ENCODE measurements around the gene PROM2. TPM values are rescaled to one million over a fixed set of nuclear protein-coding genes. Genes with fewer than 3 reads are reported as not detected.

The PROM2 gene
- total RNA-seq, 3 donors from 2014 or later = 24.4 to 44.0 (median 35.8) TPM

DNA sequence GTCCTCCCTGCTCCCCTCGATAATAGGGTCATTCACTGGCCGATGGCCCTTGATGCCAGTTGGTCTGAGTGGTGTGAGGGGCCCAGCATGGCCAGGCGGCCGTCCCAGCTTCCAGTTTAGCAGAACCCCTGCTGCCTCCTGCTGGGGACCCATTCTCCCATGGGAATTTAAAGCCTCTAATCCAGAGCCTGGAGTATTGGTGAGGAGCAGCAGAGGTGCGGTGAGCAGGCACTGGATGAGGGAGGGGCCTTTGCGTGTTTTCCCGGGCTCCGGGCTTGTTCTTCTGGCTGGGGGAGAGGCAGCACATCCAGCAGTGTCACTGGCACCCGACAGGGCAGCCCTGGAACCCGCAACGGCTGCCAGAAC lies 40.3 kb downstream of the PROM2 start:
- Histone ChIP-seq H3K36me3 (ENCODE audit: low read depth) (no peaks in the 10 kb centered on the region), H3K9me3 (no peaks in the 10 kb centered on the region), H3K4me3 (no peak overlapping the region), H3K4me1 (ENCODE audit: low read depth) (no peaks in the 10 kb centered on the region)
- TF ChIP-seq, protein P1, sequence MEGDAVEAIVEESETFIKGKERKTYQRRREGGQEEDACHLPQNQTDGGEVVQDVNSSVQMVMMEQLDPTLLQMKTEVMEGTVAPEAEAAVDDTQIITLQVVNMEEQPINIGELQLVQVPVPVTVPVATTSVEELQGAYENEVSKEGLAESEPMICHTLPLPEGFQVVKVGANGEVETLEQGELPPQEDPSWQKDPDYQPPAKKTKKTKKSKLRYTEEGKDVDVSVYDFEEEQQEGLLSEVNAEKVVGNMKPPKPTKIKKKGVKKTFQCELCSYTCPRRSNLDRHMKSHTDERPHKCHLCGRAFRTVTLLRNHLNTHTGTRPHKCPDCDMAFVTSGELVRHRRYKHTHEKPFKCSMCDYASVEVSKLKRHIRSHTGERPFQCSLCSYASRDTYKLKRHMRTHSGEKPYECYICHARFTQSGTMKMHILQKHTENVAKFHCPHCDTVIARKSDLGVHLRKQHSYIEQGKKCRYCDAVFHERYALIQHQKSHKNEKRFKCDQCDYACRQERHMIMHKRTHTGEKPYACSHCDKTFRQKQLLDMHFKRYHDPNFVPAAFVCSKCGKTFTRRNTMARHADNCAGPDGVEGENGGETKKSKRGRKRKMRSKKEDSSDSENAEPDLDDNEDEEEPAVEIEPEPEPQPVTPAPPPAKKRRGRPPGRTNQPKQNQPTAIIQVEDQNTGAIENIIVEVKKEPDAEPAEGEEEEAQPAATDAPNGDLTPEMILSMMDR (IDR thresholded peaks at IDR 0.05) = no peak
- DNase-seq (no peak), ATAC-seq (no peak)
- intact Hi-C loops (cut with DNase I, micrococcal nuclease) = loop anchor here in 1 of 2 donors (10.0 kb wide), 1 partner anchor 80 kb away; no protein-coding TSS in a partner anchor

DNA sequence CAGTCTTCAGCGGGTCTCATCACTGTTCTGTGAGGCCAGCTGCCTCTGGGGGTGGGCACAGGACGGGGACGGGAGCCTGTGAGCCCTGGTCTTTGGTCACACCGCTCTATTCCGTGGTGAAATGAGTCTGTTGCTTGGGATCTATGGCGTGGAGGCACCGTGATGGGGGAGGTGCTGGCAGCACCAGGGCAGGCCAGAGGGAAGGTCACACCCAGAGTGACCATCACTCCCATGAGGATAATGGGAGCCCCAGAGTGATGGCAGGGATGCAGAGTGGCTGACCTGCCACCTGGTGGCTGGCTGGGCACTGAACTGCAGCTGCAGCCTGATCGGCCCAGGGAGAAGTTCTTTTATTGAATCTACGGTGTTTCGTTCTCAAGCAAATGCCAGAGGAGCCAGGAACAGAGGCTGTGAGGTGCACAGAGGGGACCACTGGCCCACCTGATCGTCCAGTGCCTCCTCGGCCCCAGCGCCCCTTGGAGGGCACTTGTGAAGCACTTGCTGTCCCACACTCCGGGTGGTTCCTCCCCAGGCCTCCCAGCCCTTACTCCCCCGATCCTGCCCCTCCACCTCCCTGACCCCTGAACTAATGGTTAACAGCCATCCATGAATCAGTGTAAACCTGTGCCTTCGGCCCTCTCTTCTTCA lies 40.8 kb downstream of the PROM2 start:
- DNase-seq = peak; percentile 33 to 74 (median 73)
- H3K4me1 ChIP-seq (ENCODE audit: low read depth) = no peaks in the 10 kb centered on the region
- TF ChIP-seq, protein P1 (IDR thresholded peaks at IDR 0.05) = peak; percentile 65
- no peaks in the 10 kb centered on the region for H3K9me3 ChIP-seq
- intact Hi-C loops (cut with DNase I, micrococcal nuclease) = loop anchor here in 1 of 2 donors (10.0 kb wide), 1 partner anchor 80 kb away; no protein-coding TSS in a partner anchor
- no peak overlapping the region for H3K4me3 ChIP-seq
- peak; percentile 73 for ATAC-seq
- H3K36me3 ChIP-seq (ENCODE audit: low read depth) = no peaks in the 10 kb centered on the region

DNA sequence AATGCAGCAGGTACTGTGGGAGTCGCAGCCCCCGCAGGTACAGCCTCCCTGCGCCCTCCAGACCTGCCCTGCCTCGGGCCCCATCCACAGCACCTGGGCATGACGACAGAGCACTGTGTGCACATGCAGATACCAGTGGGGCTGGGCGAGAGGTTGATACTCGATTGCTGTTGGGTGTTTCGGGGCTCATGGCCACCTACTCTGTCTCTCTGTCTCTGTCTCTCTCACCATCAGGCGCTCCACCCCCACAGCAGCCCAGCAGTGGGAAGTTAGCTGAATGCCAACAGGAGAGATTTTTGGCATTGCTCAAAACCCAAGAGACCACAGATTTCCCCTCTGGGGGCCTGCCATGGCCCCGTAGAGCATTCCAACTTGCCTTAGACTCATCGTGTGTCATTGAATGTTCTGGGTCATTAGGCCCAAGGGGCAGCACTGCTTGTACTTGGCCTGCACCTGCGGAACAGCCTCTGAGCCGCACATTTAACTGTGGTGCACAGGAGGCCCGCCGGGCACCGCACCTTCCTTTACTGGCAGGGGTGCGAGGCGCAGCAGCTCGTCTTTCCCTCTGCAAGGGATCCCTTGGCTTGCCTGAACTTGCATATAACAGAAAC lies 41.7 kb downstream of the PROM2 start:
- DNase-seq (peak in 2 of 3 donors; percentile 16 to 38), ATAC-seq (no peak)
- Histone ChIP-seq H3K36me3 (ENCODE audit: low read depth) (no peaks in the 10 kb centered on the region), H3K4me1 (ENCODE audit: low read depth) (no peaks in the 10 kb centered on the region), H3K9me3 (no peaks in the 10 kb centered on the region), H3K4me3 (no peak overlapping the region)
- TF ChIP-seq, protein P1 (IDR thresholded peaks at IDR 0.05) = no peak
- intact Hi-C loops (cut with DNase I, micrococcal nuclease) = loop anchor here in 1 of 2 donors (10.0 kb wide), 1 partner anchor 81 kb away; no protein-coding TSS in a partner anchor

DNA sequence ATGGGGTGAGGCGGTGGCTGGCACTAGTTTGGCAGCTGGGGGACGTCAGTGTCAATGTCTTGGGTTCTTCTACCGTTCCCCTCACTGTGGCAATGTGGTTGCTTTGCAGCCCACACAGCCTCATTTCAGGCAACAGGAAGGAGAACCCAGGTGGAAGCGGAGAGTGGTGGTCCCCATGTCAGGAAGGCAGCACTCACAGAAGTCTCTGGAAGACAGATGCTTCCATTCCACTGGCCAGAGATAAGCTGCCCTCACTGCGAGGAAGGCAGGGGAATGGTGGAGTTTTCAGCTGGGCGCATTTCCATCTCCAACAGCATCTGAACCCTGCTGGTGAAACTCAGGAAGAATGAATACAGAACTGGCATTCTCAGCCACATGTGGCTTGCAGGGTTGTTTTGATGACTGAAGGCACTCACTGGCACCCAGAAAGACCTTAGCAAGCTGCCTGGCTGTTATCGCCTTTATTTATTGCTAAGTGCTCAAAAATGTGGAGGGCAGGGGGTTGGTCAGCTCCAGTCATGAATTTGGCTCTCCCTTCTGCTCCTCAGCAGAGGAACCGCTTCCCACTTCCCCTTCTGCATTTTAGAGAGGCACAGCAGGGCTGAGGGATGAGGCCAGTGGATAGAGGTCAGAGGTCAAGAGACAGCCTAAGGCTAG lies 42.3 kb downstream of the PROM2 start:
- ATAC-seq = no peak
- intact Hi-C loops (cut with DNase I, micrococcal nuclease) = loop anchor here in 1 of 2 donors (10.0 kb wide), 1 partner anchor 82 kb away; no protein-coding TSS in a partner anchor

DNA sequence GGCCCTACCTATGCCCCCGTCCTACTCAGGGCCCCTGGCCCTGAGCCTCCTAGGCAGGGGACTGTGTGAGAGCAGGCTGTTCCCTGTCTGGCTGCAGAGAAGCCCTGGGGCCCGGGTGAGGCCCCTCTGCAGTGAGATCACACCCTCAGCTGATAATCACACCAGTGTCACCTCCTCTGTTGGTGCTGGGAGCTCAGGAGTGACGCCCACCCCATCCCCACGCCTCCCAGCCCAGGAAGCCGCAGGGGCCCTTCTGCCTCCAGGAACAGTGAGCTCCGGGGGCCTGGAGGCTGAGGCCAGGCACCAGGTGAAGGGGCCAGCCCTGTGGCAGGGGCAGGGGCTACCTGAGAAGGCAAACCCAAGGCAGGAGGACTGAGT lies 42.9 kb downstream of the PROM2 start:
- DNase-seq = peak in 1 of 3 donors; percentile 19
- H3K4me1 ChIP-seq (ENCODE audit: low read depth) = no peaks in the 10 kb centered on the region
- intact Hi-C loops (cut with DNase I, micrococcal nuclease) = loop anchor here in 1 of 2 donors (10.0 kb wide), 1 partner anchor 82 kb away; no protein-coding TSS in a partner anchor
- TF ChIP-seq, protein P1 (IDR thresholded peaks at IDR 0.05) = no peak
- no peaks in the 10 kb centered on the region for H3K36me3 ChIP-seq (ENCODE audit: low read depth)
- H3K9me3 ChIP-seq = no peaks in the 10 kb centered on the region
- no peak for ATAC-seq
- no peak overlapping the region for H3K4me3 ChIP-seq

More for the DNA sequence above, 42.3 kb downstream of the PROM2 start:
- no peaks in the 10 kb centered on the region for H3K36me3 ChIP-seq (ENCODE audit: low read depth)
- H3K4me1 ChIP-seq (ENCODE audit: low read depth) = no peaks in the 10 kb centered on the region
- H3K4me3 ChIP-seq = no peak overlapping the region
- peak in 2 of 3 donors; percentile 8 to 13 for DNase-seq
- H3K9me3 ChIP-seq = no peaks in the 10 kb centered on the region
- TF ChIP-seq, protein P1 (IDR thresholded peaks at IDR 0.05) = no peak

Measured in mucosa of descending colon (tissue), 3 donors.